Fibroblast of skin of right quadriceps (primary cell): ENCODE measurements around the gene GOLGA6D.
"Not testable (repeated sequence)": the region's sequence is repeated elsewhere in the genome, so short reads cannot be mapped to it uniquely, and the experiment has no call there.

Experiments
- DNase-seq: peaks from one replicate; pipeline ENCODE4 v3.0.0-alpha.2; 2013

GOLGA6D gene

GRCh38 chr15:75284152-75284551 lies 1.5 kb downstream of the GOLGA6D start:
- DNase-seq: not testable (repeated sequence)

- not testable (repeated sequence) for DNase-seq
Measured at GRCh38 chr15:75293660-75294059, 11.0 kb downstream of the GOLGA6D start.

GRCh38 chr15:75298541-75299310 lies 16.1 kb downstream of the GOLGA6D start:
- DNase-seq: not testable (repeated sequence)

DNA sequence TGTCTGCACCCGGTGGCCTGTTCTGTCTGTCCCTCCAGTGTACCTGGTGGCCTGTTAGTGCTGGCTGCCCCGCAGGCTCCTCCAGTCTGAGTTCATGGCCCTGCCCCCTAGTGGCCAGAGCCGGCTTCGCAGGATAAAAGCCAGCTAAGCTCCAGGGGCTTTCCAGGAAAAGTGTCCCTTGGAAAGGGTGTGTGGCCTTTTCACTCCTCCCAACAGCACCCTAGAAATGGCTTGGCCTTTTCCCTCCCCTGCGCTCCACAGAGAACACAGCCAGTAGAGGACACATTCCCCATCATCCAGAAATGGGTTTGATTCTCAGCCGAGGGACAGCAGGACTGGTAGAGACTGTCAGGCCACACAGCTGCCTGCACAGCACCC lies 16.7 kb downstream of the GOLGA6D start:
- not testable (repeated sequence) for DNase-seq

- not testable (repeated sequence) for DNase-seq
Measured at GRCh38 chr15:75300026-75300425, 17.4 kb downstream of the GOLGA6D start.

- no peak for DNase-seq
Measured at GRCh38 chr15:75302318-75302717, 19.7 kb downstream of the GOLGA6D start.

DNA sequence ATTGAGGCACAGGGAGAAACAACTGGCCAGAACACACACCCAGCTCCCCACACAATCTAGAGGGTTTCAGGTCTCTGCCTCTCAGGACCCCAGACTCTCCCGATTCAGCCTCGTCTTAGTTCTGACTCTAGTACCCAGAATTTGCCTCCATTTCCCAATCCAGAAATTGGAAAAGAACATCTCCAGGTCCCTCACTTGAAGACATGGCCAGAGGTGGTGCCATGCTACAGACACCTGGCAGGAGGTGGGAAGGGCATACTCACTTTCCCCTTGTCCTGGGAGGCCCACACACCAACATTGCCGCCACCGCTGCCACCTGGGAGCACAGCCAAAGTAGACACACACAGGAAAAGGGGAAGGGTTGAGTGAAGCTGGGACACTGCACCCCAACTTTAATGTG lies 20.1 kb downstream of the GOLGA6D start:
- DNase-seq: not testable (repeated sequence)

- no peak for DNase-seq
Measured at GRCh38 chr15:75306188-75306587, 23.6 kb downstream of the GOLGA6D start.

DNA sequence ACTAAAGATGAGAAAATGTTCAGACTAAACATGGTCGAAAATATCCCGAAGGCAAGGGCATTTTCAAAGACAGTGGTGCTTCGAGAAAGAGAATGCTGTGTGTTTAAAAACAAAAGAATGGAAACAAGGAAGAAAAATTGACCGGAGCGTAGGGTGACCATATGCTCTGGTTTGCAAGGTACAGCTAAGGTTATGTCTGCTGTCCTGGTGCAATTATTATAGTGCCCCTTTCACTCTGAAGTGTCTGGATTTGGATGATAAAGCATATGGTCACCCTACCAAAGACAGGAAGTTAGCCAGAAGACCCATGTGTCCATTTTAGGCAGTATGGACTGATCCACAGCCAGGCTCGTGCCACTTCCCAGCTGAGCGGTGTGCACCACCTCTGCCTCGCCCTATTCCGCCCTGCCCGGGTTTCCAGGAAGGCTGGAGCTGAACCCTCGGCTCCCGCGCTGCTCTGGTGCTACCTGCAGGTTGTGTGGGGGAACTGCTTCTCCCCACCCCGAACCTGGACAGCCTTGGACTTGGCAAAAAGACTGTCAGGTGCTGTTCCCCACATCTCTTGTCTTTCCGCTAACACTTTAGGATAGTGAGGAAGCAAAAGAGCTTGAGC lies 25.2 kb downstream of the GOLGA6D start:
- DNase-seq: peak; percentile 3

DNA sequence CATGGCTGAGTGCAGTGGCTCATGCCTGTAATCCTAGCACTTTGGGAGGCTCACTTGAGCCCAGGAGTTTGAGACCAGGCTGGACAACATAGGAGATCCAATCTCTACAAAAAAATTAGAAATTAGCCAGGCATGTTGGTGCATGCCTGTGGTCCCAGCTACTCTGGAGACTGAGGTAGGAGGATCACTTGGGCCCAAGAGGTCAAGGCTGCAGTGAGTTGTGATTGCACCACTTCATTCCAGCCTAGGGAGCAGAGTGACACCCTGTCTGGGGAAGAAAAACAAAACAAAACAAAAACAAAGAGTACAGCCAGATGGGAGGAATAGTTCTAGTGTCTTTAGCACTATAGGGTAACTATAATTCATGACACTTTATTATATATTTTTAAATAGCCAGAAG lies 27.1 kb downstream of the GOLGA6D start:
- DNase-seq: no peak

GRCh38 chr15:75312548-75312947 lies 29.9 kb downstream of the GOLGA6D start:
- DNase-seq: peak; percentile 15

DNA sequence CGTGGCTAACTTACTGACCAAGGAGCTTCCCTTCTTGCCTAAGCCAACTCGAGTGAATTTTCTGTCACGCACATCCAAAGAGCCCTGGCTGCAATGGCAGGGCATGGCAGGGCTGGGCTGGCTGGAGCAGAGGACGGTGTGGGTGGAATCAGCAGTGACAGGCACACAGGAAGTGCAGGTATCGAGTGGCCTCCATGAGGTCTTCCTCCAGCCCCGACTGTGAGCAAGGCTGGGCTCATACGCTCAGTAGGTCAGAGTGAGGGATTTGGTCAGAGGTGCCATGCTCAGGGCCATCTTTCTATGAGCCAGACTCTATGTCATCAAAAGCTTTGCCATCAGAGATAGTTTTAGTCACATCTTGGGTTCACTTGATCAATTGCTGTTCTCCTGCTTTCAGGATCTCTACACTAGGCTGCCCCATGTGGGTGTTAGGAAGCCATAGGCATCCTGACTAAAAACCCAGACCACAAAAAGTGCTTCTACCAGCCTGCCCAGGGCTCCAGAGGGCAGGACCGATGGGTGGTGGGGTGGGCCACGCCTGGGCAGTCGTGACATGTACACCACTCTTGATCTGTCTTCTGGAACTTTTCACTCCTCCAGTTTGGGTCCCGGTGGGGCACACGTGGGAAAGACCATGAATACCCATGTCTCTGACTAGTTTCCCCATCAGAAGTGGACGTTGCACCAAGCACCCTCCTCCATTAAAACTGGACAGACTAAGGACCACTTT lies 30.6 kb downstream of the GOLGA6D start:
- no peak for DNase-seq

GRCh38 chr15:75314552-75315290 lies 32.1 kb downstream of the GOLGA6D start:
- no peak for DNase-seq

GRCh38 chr15:75319231-75319897 lies 36.7 kb downstream of the GOLGA6D start:
- DNase-seq: not testable (repeated sequence)

GRCh38 chr15:75321711-75322110 lies 39.1 kb downstream of the GOLGA6D start:
- DNase-seq: no peak

DNA sequence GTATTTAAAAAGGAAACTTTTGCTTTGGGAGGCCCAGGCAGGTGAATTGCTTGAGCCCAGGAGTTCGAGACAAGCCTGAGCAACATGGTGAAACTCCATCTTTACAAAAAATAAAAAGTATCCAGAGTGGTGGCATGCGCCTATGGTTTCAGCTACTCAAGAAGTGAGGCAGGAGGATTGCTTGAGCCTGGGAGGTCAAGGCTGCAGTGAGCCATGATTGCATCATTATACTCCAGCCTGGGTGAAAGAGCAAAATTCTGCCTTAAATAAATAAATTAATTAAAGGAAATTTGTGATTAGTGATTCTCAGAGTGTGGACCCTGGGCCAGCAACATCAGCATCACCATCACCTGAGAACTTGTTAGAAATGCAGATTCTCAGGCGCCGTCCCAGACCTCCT lies 43.3 kb downstream of the GOLGA6D start:
- DNase-seq: no peak

DNA sequence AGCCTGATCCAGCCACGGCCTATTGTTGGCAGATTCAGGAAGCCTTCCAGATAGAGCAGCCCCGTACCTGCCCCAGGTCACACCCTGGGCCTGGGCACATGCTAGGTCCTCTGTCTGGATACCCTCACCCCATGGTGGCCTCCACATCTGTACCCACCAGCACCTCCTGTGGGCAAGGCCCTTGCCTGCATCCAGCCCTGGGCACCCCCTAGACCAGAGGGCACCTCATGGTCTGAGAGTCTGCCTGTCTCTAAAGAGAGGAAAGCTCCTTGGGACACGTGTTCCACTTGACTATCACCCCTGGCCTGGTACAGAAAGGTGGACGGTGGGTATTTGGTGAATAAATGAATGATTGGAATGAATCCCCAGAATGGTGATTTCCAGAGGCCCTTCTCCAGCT lies 44.4 kb downstream of the GOLGA6D start:
- DNase-seq: no peak

DNA sequence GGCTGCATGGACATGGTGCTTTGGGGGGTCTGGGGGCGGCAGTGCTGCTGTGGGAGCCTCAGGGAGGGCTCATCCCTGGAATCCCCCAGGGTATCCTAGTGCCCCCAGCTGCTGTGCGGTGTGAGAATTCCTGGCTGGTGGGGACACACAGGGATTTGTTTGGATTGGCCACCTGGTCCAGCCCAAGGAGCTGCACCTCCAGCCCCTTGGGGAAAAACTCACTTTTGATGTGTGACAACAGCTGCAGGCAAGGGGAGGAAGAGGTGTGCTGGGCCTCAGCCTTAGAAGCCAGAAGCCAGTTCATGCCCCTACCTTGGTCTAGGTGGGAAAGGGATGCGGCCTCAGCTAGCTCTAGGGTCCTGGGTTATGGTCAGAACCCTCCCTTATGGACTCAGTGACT lies 44.9 kb downstream of the GOLGA6D start:
- DNase-seq: no peak

DNA sequence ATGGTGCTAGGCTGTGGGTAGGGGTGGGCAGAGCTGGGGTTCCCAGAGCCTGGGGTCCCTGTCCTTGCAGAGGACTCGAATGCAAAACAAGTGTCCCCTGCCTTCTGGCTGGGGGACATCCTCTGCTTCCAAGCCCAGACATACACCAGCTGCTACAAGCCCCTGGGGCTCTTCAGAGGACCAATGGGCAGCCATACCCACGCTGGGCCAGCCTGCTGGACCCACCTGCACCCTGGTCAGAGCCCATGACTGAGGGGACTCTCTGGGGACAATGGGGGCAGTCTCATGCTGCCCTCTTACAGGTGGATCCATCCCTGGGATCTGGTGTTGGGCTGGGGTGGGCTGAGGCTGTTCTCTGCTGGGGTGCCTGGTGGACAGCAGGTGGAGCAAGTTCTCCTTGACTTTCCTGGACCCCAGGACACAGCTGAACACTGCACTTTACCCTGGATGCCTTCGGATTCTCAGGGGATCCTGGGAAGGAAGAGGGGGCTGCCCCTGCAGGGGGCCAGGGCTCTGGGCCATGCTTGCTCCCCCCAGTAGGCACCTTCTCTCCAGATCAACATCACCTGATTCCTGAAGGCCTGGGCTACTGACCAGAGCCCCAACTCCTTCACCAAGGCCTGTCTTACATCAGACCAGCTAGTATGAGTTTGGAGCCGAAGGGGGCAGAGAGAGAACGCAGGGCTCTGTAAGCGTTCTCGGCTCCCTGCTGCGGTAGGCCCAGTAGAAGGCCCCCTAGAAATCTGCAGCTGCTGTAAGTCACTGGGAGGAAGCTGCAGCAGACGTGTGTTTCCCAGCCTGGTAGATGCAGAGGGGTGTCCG lies 46.1 kb downstream of the GOLGA6D start:
- no peak for DNase-seq

- DNase-seq: no peak
Measured at GRCh38 chr15:75329571-75329970, 46.9 kb downstream of the GOLGA6D start.

- not testable (repeated sequence) for DNase-seq
Measured at GRCh38 chr15:75332093-75332492, 49.5 kb downstream of the GOLGA6D start.
